Smooth muscle cell (in vitro differentiated cells): ENCODE data around the gene NIPSNAP3A. TPM values are rescaled to one million over a fixed set of nuclear protein-coding genes. Genes with fewer than 3 reads are reported as not detected.
A peak's percentile ranks its signal among the peaks of the same experiment; 100 is the strongest.

ENCODE experiments used
- DNase-seq: peaks from one replicate; lab custom pipeline; 2025; ENCODE audit not compliant: unreplicated experiment; lab: John Stamatoyannopoulos, UW
- H2AFZ ChIP-seq: fragments of 200-600 bp; sonication (generic); 2 replicates; pipeline ENCODE4 v1.6.0; 2016; ENCODE audit warnings: antibody characterized with exemption, low read depth, mild to moderate bottlenecking
- H3F3A ChIP-seq: fragments of 200-600 bp; sonication (generic); 2 replicates; pipeline ENCODE4 v1.6.0; 2017; ENCODE audit warnings: antibody characterized with exemption, low read depth
- H3K27ac ChIP-seq: fragments of 200-600 bp; sonication (generic); 2 replicates; pipeline ENCODE4 v1.5.1; 2016; ENCODE audit warnings: low read depth, mild to moderate bottlenecking
- H3K27me3 ChIP-seq: fragments of 200-600 bp; sonication (generic); 2 replicates; pipeline ENCODE4 v1.6.1; 2016; ENCODE audit warnings: low read depth, mild to moderate bottlenecking
- H3K36me3 ChIP-seq: fragments of 200-600 bp; sonication (generic); 2 replicates; pipeline ENCODE4 v1.5.1; 2016; ENCODE audit warnings: low read depth
- H3K4me1 ChIP-seq: fragments of 200-600 bp; sonication (generic); 2 replicates; pipeline ENCODE4 v1.5.1; 2016; ENCODE audit warnings: low read depth
- H3K4me2 ChIP-seq: fragments of 200-600 bp; sonication (generic); 2 replicates; pipeline ENCODE4 v1.6.0; 2016; ENCODE audit warnings: mild to moderate bottlenecking
- H3K4me3 ChIP-seq: fragments of 200-600 bp; sonication (generic); 2 replicates; pipeline ENCODE4 v1.5.1; 2016; ENCODE audit warnings: mild to moderate bottlenecking
- H3K79me2 ChIP-seq: fragments of 200-600 bp; sonication (generic); 2 replicates; pipeline ENCODE4 v1.6.0; 2016; ENCODE audit warnings: low read depth, mild to moderate bottlenecking
- H3K9ac ChIP-seq: fragments of 200-600 bp; sonication (generic); 2 replicates; pipeline ENCODE4 v1.6.0; 2016; ENCODE audit warnings: low read depth
- H3K9me3 ChIP-seq: fragments of 200-600 bp; sonication (generic); replicated peaks from 2 replicates; pipeline ENCODE4 v1.5.1; 2016; ENCODE audit warnings: low read depth
- H4K20me1 ChIP-seq: fragments of 200-600 bp; sonication (generic); 2 replicates; pipeline ENCODE4 v1.6.0; 2016; ENCODE audit warnings: low read depth
- WGBS: methylation state at CpG from one replicate; pipeline ENCODE4 v1.1.7; 2016; ENCODE audit warnings: low lambda C conversion rate; 5-methylcytosine and 5-hydroxymethylcytosine counted together
- polyA plus RNA-seq: library from polyadenylated mRNA; unstranded; fragments of >200 nt; fragmentation: Nextera tagmentation; extraction: Ambion mirVana; gene quantifications from 2 replicates; pipeline ENCODE4 v1.2.1, GENCODE V29; 2016
- total RNA-seq: library from RNA; depleted of rRNA; stranded (reverse); fragments of >200 nt; gene quantifications from 2 replicates; pipeline ENCODE4 v1.2.3, GENCODE V29; 2014
- TF ChIP-seq, protein P1 (sequence below): fragments of 200-600 bp; sonication (generic); IDR thresholded peaks from 2 replicates; pipeline ENCODE4 v1.5.1; 2017; ENCODE audit warnings: borderline replicate concordance, mild to moderate bottlenecking, antibody characterized with exemption; ENCODE audit not compliant: insufficient read depth, poor library complexity, severe bottlenecking

NIPSNAP3A gene
- total and polyA plus RNA-seq, 2 experiments from 2014 or later = 24.3 to 31.4 TPM

DNA sequence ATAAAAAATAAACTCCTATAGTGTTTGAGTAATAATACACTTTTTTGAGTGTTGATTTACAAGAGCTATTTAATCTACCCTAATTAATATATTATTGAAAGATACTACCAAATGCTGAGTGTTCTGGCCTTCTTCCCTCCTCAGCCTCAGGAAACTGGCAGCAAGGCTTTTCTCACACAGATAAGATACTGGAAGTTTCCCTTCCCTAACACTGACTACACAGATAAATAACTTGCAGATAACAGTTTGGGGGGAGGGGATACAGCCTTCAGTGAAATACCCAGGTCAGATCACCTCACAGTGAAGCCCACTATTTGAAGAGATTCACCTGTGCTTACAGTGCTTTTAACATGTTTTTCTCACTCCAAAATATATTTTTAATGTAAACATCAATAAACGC lies 1.6 kb upstream of the NIPSNAP3A start:
- TF ChIP-seq, protein P1, sequence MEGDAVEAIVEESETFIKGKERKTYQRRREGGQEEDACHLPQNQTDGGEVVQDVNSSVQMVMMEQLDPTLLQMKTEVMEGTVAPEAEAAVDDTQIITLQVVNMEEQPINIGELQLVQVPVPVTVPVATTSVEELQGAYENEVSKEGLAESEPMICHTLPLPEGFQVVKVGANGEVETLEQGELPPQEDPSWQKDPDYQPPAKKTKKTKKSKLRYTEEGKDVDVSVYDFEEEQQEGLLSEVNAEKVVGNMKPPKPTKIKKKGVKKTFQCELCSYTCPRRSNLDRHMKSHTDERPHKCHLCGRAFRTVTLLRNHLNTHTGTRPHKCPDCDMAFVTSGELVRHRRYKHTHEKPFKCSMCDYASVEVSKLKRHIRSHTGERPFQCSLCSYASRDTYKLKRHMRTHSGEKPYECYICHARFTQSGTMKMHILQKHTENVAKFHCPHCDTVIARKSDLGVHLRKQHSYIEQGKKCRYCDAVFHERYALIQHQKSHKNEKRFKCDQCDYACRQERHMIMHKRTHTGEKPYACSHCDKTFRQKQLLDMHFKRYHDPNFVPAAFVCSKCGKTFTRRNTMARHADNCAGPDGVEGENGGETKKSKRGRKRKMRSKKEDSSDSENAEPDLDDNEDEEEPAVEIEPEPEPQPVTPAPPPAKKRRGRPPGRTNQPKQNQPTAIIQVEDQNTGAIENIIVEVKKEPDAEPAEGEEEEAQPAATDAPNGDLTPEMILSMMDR = no peak
- Histone ChIP-seq H3K79me2 (peaks cover 12% of the 10 kb centered on the region), H4K20me1 (no peaks in the 10 kb centered on the region), H3K27me3 (no peaks in the 10 kb centered on the region), H3K4me3 (no peak overlapping the region), H3K9ac (no peak overlapping the region), H3K27ac (no peak overlapping the region), H3K4me1 (no peaks in the 10 kb centered on the region), H2AFZ (no peak overlapping the region), H3K4me2 (no peak overlapping the region), H3F3A (no peaks in the 10 kb centered on the region), H3K36me3 (no peaks in the 10 kb centered on the region), H3K9me3 (no peaks in the 10 kb centered on the region)
- DNase-seq = no peak
- WGBS = 86% methylated on average over 1 of the region's 1 CpG

DNA sequence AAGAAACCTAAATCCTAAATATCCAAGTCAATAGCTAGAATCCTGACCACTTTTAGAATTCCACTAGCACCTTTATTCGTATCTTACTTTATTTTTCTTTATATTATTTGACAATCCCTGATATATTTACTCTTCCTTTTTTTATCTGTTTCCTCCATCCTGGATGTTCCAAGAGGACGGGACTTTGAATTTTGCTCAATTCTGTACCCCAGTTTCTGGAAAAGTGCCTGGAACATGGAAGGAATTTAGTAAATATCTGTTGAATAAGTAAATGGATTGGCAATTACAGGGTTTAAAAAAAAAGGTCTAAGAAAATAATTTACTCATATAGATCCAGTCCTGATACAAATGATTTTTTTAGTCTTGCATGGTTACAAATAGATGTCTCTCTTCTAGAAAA lies 1.2 kb upstream of the NIPSNAP3A start:
- DNase-seq = no peak
- no peak overlapping the region for H3K4me2 ChIP-seq
- H3K9ac ChIP-seq = no peak overlapping the region
- TF ChIP-seq, protein P1 = no peak
- no peak overlapping the region for H3K27ac ChIP-seq
- H4K20me1 ChIP-seq = no peaks in the 10 kb centered on the region
- H3K4me3 ChIP-seq = no peak overlapping the region
- peaks cover 12% of the 10 kb centered on the region for H3K79me2 ChIP-seq
- no peaks in the 10 kb centered on the region for H3K36me3 ChIP-seq
- no peaks in the 10 kb centered on the region for H3F3A ChIP-seq
- no peak overlapping the region for H2AFZ ChIP-seq
- H3K27me3 ChIP-seq = no peaks in the 10 kb centered on the region
- H3K9me3 ChIP-seq = no peaks in the 10 kb centered on the region
- no peaks in the 10 kb centered on the region for H3K4me1 ChIP-seq
- 83% methylated on average over 2 of the region's 2 CpGs for WGBS

DNA sequence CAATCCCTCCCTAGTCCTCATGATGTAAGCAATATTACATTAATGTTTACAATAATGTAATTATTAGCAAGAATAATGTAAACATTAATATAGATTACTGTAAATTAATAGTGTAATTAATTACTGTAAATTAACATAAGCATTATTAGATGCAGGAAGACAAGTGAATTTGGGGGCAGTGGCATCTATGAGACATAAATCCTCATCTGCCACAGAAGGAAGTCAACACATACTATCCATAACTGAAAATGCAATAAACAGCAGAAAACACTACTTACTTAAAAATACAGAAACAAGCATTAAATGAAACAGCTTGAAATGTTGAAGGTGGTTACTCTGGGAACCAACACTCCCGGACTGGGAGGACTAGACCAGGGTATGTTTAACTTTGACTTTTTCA lies 685 bp upstream of the NIPSNAP3A start:
- Histone ChIP-seq H3K9ac (peak overlapping the region; percentile 78), H3K27ac (no peak overlapping the region)

DNA sequence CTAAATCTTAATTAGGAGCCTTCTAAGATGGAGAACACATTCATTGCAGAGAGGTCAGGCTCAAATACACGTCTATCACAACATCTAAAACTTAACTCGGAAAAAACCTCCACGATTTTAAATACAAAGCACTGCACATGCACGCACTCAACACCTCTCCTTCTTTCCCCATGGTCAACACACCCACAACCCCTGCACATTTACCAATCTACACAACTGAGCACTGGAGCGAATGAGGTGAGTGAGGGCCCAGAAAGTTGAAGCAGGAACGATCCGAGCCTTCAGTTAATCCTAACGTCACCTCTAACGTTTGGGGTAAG lies 278 bp upstream of the NIPSNAP3A start:
- Histone ChIP-seq H3K4me3 (peak overlapping the region; percentile 96), H3K4me2 (peak overlapping the region; percentile 93), H3K36me3 (no peaks in the 10 kb centered on the region), H3K9ac (peak overlapping the region; percentile 78), H4K20me1 (no peaks in the 10 kb centered on the region), H3K27ac (peak overlapping the region; percentile 55), H3K27me3 (no peaks in the 10 kb centered on the region), H3K9me3 (no peaks in the 10 kb centered on the region), H3F3A (no peaks in the 10 kb centered on the region), H3K79me2 (peaks cover 12% of the 10 kb centered on the region), H3K4me1 (no peaks in the 10 kb centered on the region), H2AFZ (peak overlapping the region; percentile 100)
- under 1% methylated on average over 9 of the region's 9 CpGs for WGBS
- DNase-seq = no peak
- TF ChIP-seq, protein P1 = no peak

More for the DNA sequence above, 685 bp upstream of the NIPSNAP3A start:
- TF ChIP-seq, protein P1 = no peak
- H3F3A ChIP-seq = no peaks in the 10 kb centered on the region
- H3K4me3 ChIP-seq = peak overlapping the region; percentile 96
- H3K4me1 ChIP-seq = no peaks in the 10 kb centered on the region
- H3K9me3 ChIP-seq = no peaks in the 10 kb centered on the region
- H3K4me2 ChIP-seq = peak overlapping the region; percentile 93
- peaks cover 12% of the 10 kb centered on the region for H3K79me2 ChIP-seq
- H2AFZ ChIP-seq = peak overlapping the region; percentile 100
- no peaks in the 10 kb centered on the region for H4K20me1 ChIP-seq
- no peak for DNase-seq
- H3K36me3 ChIP-seq = no peaks in the 10 kb centered on the region
- no peaks in the 10 kb centered on the region for H3K27me3 ChIP-seq
- 20% methylated on average over 1 of the region's 1 CpG for WGBS
